HepG2 (cell line): ENCODE results near the gene ABHD17C. TPM values are rescaled to one million over a fixed set of nuclear protein-coding genes. Genes with fewer than 3 reads are reported as not detected.

Experiments used
- ATAC-seq: fragments of 200-7000 bp; cut with Tn5 transposase; 3 replicates; pipeline ENCODE4 v1.9.1; 2020; ENCODE audit warnings: mild to moderate bottlenecking, moderate library complexity
- BruUV-seq: library from RNA; stranded (reverse); fragments of 400-500 nt; replicated peaks from 2 replicates; lab custom pipeline; 2021; lab: Mats Ljungman, UMichigan
- CTCF ChIA-PET: fragments of 300-600 bp; formaldehyde crosslinking; extraction: SDS; loops from one replicate; lab custom pipeline; 2021; ENCODE audit warnings: low total read pairs, inconsistent platforms, low intra/inter-chr PET ratio; lab: Yijun Ruan, JAX
- POLR2A ChIA-PET: fragments of 350-600 bp; sonication (Branson Sonifier 250); formaldehyde crosslinking; loops from one replicate; lab custom pipeline; 2020; ENCODE audit warnings: antibody characterized with exemption, inconsistent platforms; lab: Yijun Ruan, JAX
- DNase-seq: peaks from one replicate; pipeline ENCODE4 v3.0.0-alpha.2; 2015; ENCODE audit warnings: low spot score
- FAIRE-seq: peaks from 3 replicates; lab custom pipeline; 2011; peaks lifted over from hg19 to GRCh38; lab: Jason Lieb, UNC
- H2AFZ ChIP-seq: one replicate; pipeline ENCODE4 v1.6.1; 2011; ENCODE audit warnings: low read length, inconsistent platforms
- H3K27ac ChIP-seq: fragments of 300-600 bp; 3 replicates; pipeline ENCODE4 v1.8.0; 2011; ENCODE audit warnings: mixed run types, mild to moderate bottlenecking, mixed read lengths, low read length, inconsistent platforms; ENCODE audit not compliant: insufficient read depth; ENCODE audit errors: extremely low read length
- H3K27me3 ChIP-seq, 2 experiments: fragments of 200-600 bp in 1 of 2; 2 replicates in 1 of 2; 3 replicates in 1 of 2; pipeline versions ENCODE4 v1.6.0 to v1.8.0; 2011; ENCODE audit warnings: low read length in 2 of 2, mild to moderate bottlenecking in 2 of 2, moderate library complexity in 2 of 2, inconsistent platforms in 1 of 2; ENCODE audit not compliant: insufficient read depth in 2 of 2, control insufficient read depth in 1 of 2
- H3K36me3 ChIP-seq, 2 experiments: fragments of 200-600 bp in 1 of 2; replicated peaks in 1 of 2; 2 replicates in 1 of 2; 3 replicates in 1 of 2; pipeline versions ENCODE4 v1.5.1 to v1.8.0; 2011; ENCODE audit warnings: low read length in 2 of 2, inconsistent platforms in 1 of 2; ENCODE audit not compliant: insufficient read depth in 2 of 2, control insufficient read depth in 1 of 2
- H3K4me1 ChIP-seq: 2 replicates; pipeline ENCODE4 v1.5.1; 2012; ENCODE audit warnings: low read length, inconsistent platforms; ENCODE audit not compliant: insufficient read depth
- H3K4me2 ChIP-seq: 2 replicates; pipeline ENCODE4 v1.6.0; 2011; ENCODE audit warnings: low read depth, low read length, inconsistent platforms
- H3K4me3 ChIP-seq, 3 experiments: fragments of 200-600 bp in 1 of 3; sonication (generic), shearing (Covaris generic) in 1 of 3; replicated peaks in 1 of 3; 2 replicates each; pipeline ENCODE4 v1.5.1; 2011 to 2016; ENCODE audit warnings: low read length in 3 of 3, inconsistent platforms in 2 of 3, low read depth in 2 of 3, mild to moderate bottlenecking in 2 of 3, control low read depth in 1 of 3, mixed read lengths in 1 of 3; ENCODE audit not compliant: insufficient read depth in 1 of 3
- H3K79me2 ChIP-seq: one replicate; pipeline ENCODE4 v1.6.1; 2011; ENCODE audit warnings: low read length, inconsistent platforms; ENCODE audit not compliant: insufficient read depth
- H3K9ac ChIP-seq: 2 replicates; pipeline ENCODE4 v1.6.0; 2011; ENCODE audit warnings: mild to moderate bottlenecking, low read depth, low read length, inconsistent platforms; ENCODE audit not compliant: insufficient read depth
- H3K9me3 ChIP-seq: 2 replicates; pipeline ENCODE4 v1.5.1; 2012; ENCODE audit warnings: mild to moderate bottlenecking, low read length
- H4K20me1 ChIP-seq: 2 replicates; pipeline ENCODE4 v1.6.0; 2011; ENCODE audit warnings: inconsistent platforms, mild to moderate bottlenecking, low read length, moderate library complexity; ENCODE audit not compliant: insufficient read depth
- CENPBD1 ChIP-seq: sonication (generic); formaldehyde crosslinking; IDR thresholded peaks from 2 replicates; pipeline ENCODE4 v1.8.0; 2022; ENCODE audit warnings: missing genetic modification reagents, low read depth, mild to moderate bottlenecking, borderline replicate concordance
- GATA4 ChIP-seq: sonication (generic); IDR thresholded peaks from 2 replicates; pipeline ENCODE4 v1.6.1; 2016; ENCODE audit warnings: antibody characterized with exemption, low read depth, borderline replicate concordance
- GATAD1 ChIP-seq: IDR thresholded peaks from 2 replicates; pipeline ENCODE4 v1.6.1; 2016; ENCODE audit warnings: missing genetic modification reagents, missing compliant biosample characterization
- GTF2F1 ChIP-seq: fragments of 150-350 bp; IDR thresholded peaks from 2 replicates; pipeline ENCODE4 v1.6.1; 2014; ENCODE audit warnings: low read length
- ISX ChIP-seq: sonication (generic); formaldehyde crosslinking; conservative IDR thresholded peaks from 2 replicates; pipeline ENCODE4 v1.5.0; 2020; ENCODE audit warnings: missing genetic modification reagents
- MIXL1 ChIP-seq: IDR thresholded peaks from 2 replicates; pipeline ENCODE4 v1.6.1; 2016
- MTERF4 ChIP-seq: sonication (generic); formaldehyde crosslinking; IDR thresholded peaks from 2 replicates; pipeline ENCODE4 v1.8.0; 2023; ENCODE audit warnings: mild to moderate bottlenecking, missing genetic modification reagents
- NCOA1 ChIP-seq: sonication (generic); formaldehyde crosslinking; IDR thresholded peaks from 2 replicates; pipeline ENCODE4 v1.9.0; 2021; ENCODE audit warnings: missing genetic modification reagents
- PHF5A ChIP-seq: IDR thresholded peaks from one replicate; pipeline ENCODE4 v1.6.1; 2018; ENCODE audit warnings: low read depth, missing genetic modification reagents; ENCODE audit not compliant: unreplicated experiment
- TBL1XR1 ChIP-seq: fragments of 150-350 bp; IDR thresholded peaks from 2 replicates; pipeline ENCODE4 v1.6.1; 2014; ENCODE audit warnings: borderline replicate concordance, low read length; ENCODE audit not compliant: partially characterized antibody
- ZNF333 ChIP-seq: sonication (generic); formaldehyde crosslinking; IDR thresholded peaks from 2 replicates; pipeline ENCODE4 v1.4.0; 2020; ENCODE audit warnings: mild to moderate bottlenecking, missing genetic modification reagents, borderline replicate concordance
- ZNF549 ChIP-seq: sonication (generic); formaldehyde crosslinking; IDR thresholded peaks from 2 replicates; pipeline ENCODE4 v1.5.0; 2020; ENCODE audit warnings: missing genetic modification reagents
- ZNF75D ChIP-seq: sonication (generic); formaldehyde crosslinking; IDR thresholded peaks from 2 replicates; pipeline ENCODE4 v1.8.1; 2023; ENCODE audit warnings: missing genetic modification reagents, mild to moderate bottlenecking, borderline replicate concordance
- ZNF800 ChIP-seq: sonication (generic); formaldehyde crosslinking; IDR thresholded peaks from 2 replicates; pipeline ENCODE4 v1.4.0; 2020; ENCODE audit warnings: missing genetic modification reagents
- ZNF878 ChIP-seq: sonication (generic); formaldehyde crosslinking; IDR thresholded peaks from 2 replicates; pipeline ENCODE4 v1.8.1; 2023; ENCODE audit warnings: mild to moderate bottlenecking, missing genetic modification reagents, moderate library complexity
- whole genome bisulfite sequencing: methylation state at CpG from one replicate; pipeline ENCODE4 v1.1.6; 2017; ENCODE audit warnings: low lambda C conversion rate; 5-methylcytosine and 5-hydroxymethylcytosine counted together
- in situ Hi-C: cut with HindIII; loops from 2 replicates; pipeline ENCODE4 v1.10.0; 2017; ENCODE audit warnings: low pct_unique_long_range_greater_than_20kb; ENCODE audit not compliant: extremely low pct_ligation_motif_present
- intact Hi-C: fragments of 100-400 bp; cut with micrococcal nuclease; formaldehyde crosslinking; loops from one replicate; pipeline ENCODE4 v1.10.0; 2022; ENCODE audit not compliant: unreplicated experiment
- polyA plus RNA-seq, 8 experiments: library from polyadenylated mRNA; depleted of rRNA in 3 of 8; stranded (reverse) in 7 of 8; unstranded in 1 of 8; fragments of >200 nt; fragmentation: Illumina TruSeq in 4 of 8; extraction: Trizol in 4 of 8; gene quantifications; 2 replicates each; pipeline versions ENCODE4 v1.2.1 to v1.2.3, GENCODE V29; 2011 to 2016; ENCODE audit warnings: low read depth in 4 of 8, missing spikeins in 1 of 8, mixed read lengths in 1 of 8; ENCODE audit not compliant: insufficient read depth in 1 of 8
- total RNA-seq, 5 experiments: library from RNA; depleted of rRNA; stranded (reverse); fragments of >200 nt; fragmentation: Illumina TruSeq; extraction: Trizol; gene quantifications; 2 replicates each; pipeline ENCODE4 v1.2.3, GENCODE V29; 2016; ENCODE audit warnings: low read depth in 1 of 5
- TF ChIP-seq, protein P1 (sequence below): sonication (generic); formaldehyde crosslinking; IDR thresholded peaks from 2 replicates; pipeline ENCODE4 v1.4.0; 2020; ENCODE audit warnings: missing genetic modification reagents; ENCODE audit errors: not compliant biosample characterization

Gene ABHD17C
- total and polyA plus RNA-seq, 2 of the 13 experiments (the other 11 are each of a cell fraction or from before 2014, with no cell fraction given), result 2.9 to 3.9 TPM

DNA sequence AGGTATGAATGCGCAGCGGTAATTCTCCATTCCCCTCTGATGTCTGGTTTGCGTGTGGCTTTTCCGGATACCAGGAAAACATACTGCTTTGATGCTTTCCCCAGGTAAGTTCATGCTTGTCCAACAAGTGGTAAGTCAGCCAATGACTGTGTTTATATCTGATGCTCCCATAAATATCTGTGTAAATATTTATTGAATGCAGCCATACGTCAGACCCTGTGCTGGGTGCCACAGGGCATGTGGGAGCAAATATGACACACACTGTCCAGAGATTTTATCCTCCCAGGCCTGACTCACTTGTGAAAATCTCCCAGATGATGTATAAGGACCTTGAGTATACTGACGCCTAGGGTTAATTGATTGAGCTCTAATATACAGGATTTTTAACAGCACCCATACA, 54.5 kb downstream of the ABHD17C start:
- Histone ChIP-seq H3K9me3 (no peaks in the 10 kb centered on the region), H3K4me2 (no peak overlapping the region), H3K9ac (no peak overlapping the region), H3K36me3 (no peaks in the 10 kb centered on the region; a peak in 2 of 5 replicates), H3K79me2 (no peaks in the 10 kb centered on the region), H2AFZ (no peak overlapping the region), H3K4me3 (no peak overlapping the region), H3K4me1 (peaks cover 6% of the 10 kb centered on the region), H3K27ac (no peak overlapping the region), H4K20me1 (no peaks in the 10 kb centered on the region), H3K27me3 (no peaks in the 10 kb centered on the region)
- WGBS, result 93% methylated on average over 6 of the region's 6 CpGs
- intact Hi-C loops, result no loop called here
- no peak for ATAC-seq
- POLR2A ChIA-PET, result no interaction called here
- in situ Hi-C loops, result no loop called here
- CTCF ChIA-PET, result no interaction called here
- no TSS peak for BruUV-seq
- FAIRE-seq, result no peak
- TF ChIP-seq ZNF878 (CRISPR knock-in tag) (no peak), ZNF549 (CRISPR knock-in tag) (no peak), GATA4 (no peak), GATAD1 (CRISPR knock-in tag) (no peak), GTF2F1 (no peak), MIXL1 (CRISPR knock-in tag) (no peak), TBL1XR1 (no peak), ZNF333 (CRISPR knock-in tag) (no peak), PHF5A (CRISPR knock-in tag) (no peak), ZNF75D (CRISPR knock-in tag) (no peak), MTERF4 (CRISPR knock-in tag) (no peak), ISX (CRISPR knock-in tag) (no peak), CENPBD1 (no peak), NCOA1 (CRISPR knock-in tag) (no peak), ZNF800 (no peak)
- TF ChIP-seq, protein P1, sequence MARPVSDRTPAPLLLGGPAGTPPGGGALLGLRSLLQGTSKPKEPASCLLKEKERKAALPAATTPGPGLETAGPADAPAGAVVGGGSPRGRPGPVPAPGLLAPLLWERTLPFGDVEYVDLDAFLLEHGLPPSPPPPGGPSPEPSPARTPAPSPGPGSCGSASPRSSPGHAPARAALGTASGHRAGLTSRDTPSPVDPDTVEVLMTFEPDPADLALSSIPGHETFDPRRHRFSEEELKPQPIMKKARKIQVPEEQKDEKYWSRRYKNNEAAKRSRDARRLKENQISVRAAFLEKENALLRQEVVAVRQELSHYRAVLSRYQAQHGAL (CRISPR knock-in tag), result no peak
- no peak for DNase-seq
